Natural killer cell treated with Interleukin-12 subunit alpha and Interleukin-12 subunit beta and Interleukin-15 and Interleukin-18, amount 100 ng/mL, for 72 hours (primary cell): ENCODE results near the gene CNST. TPM values are rescaled to one million over a fixed set of nuclear protein-coding genes. Genes with fewer than 3 reads are reported as not detected.
A peak's percentile ranks its signal among the peaks of the same experiment; 100 is the strongest.
"Not testable (repeated sequence)": the region's sequence is repeated elsewhere in the genome, so short reads cannot be mapped to it uniquely, and the experiment has no call there.

Source experiments
- ATAC-seq, 2 donors: fragments of 150-1000 bp; cut with Tn5 transposase in 1 of 2; sonication (Bioruptor Pico), chemical (Tn5 transposase) in 1 of 2; 2 replicates each; pipeline ENCODE4 v1.10.0; 2021
- DNase-seq: peaks from one replicate; pipeline ENCODE4 v3.0.0; 2022; ENCODE audit warnings: low spot score
- H3K27ac Mint-ChIP-seq, 2 donors: 1 replicate in 1 of 2; 2 replicates in 1 of 2; pipeline ENCODE4 v1.8.0; 2022; ENCODE audit warnings: mixed read lengths in 2 of 2, mild to moderate bottlenecking in 1 of 2, moderate library complexity in 1 of 2
- H3K27me3 Mint-ChIP-seq, 2 donors: 1 replicate in 1 of 2; 2 replicates in 1 of 2; pipeline ENCODE4 v1.8.0; 2022; ENCODE audit warnings: mixed read lengths in 2 of 2
- H3K36me3 Mint-ChIP-seq: one replicate; pipeline ENCODE4 v1.8.0; 2022; ENCODE audit warnings: mixed read lengths
- H3K4me1 Mint-ChIP-seq, 2 donors: 1 replicate in 1 of 2; 2 replicates in 1 of 2; pipeline ENCODE4 v1.8.0; 2022; ENCODE audit warnings: low read depth in 2 of 2, mixed read lengths in 2 of 2, mild to moderate bottlenecking in 1 of 2
- H3K4me3 Mint-ChIP-seq: one replicate; pipeline ENCODE4 v1.8.0; 2022; ENCODE audit warnings: mixed read lengths
- H3K9me3 Mint-ChIP-seq: 2 replicates; pipeline ENCODE4 v1.8.0; 2022; ENCODE audit warnings: mixed read lengths
- total RNA-seq, 2 donors: library from RNA; stranded (reverse); gene quantifications; one replicate each; pipeline ENCODE4 v1.2.3, GENCODE V29; 2022

CNST gene
- total RNA-seq, 2 donors from 2014 or later, result 31.0 to 37.6 TPM

DNA sequence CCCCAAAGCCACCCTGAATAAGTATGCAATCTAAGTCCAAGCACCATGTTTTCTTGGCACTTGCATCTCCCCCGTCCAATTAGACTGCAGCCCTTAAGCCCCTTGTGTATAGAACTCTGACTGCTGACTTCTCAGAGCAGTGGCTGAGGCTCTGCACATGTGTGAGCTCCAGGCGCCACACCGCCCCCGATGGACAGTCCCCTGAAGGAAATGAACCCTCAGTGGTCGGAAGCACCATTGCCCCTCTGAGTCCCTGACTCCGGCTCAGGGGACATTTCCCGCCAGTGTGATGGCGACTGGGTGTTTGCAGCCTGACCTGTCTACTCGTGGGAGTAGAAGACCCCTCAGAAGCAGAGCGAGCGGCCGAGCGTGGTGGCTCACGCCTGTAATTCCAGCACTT is 120.7 kb downstream of the CNST start:
- Mint-ChIP-seq H3K36me3 (no peaks in the 10 kb centered on the region), H3K27ac (no peak overlapping the region)
- DNase-seq, result no peak

DNA sequence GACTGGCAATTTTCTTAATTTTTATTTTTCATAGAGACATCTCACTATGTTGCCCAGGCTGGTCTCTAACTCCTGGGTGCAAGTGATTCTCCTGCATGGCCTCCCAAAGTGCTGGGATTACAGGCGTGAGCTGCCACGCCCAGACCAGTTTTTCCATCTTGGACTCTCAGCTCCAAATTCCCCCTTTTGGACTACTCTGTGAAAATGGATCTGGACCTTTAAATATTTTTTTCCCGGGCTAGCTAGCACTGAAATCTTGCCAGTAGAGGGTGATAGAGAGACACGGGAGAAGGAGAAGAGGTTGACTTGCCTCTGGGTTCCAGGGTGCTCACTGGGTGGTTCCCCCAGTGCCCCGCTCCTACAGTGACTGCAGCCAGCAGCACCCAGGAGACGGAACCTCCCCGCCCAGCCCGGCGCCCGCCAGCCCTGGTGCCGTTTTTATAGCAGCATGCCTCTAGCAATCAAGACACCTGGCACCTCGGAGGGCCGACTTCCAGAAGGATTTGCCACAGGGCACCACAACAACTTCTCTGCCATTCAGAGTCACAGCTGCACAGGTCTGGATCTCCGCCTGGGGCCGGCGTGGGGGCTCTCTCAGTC is 123.3 kb downstream of the CNST start:
- peak; percentile 89 to 93 for ATAC-seq
- peak; percentile 64 for DNase-seq
- Mint-ChIP-seq H3K27me3 (peaks cover 0 to 5% of the 10 kb centered on the region in 2 donors), H3K27ac (no peak overlapping the region), H3K4me3 (no peak overlapping the region), H3K9me3 (peaks cover 2% of the 10 kb centered on the region), H3K4me1 (peaks cover 0 to 3% of the 10 kb centered on the region in 2 donors), H3K36me3 (no peaks in the 10 kb centered on the region)

More for the DNA sequence above, 120.7 kb downstream of the CNST start:
- no peak overlapping the region for H3K4me3 Mint-ChIP-seq
- H3K27me3 Mint-ChIP-seq, result peaks cover 0 to 5% of the 10 kb centered on the region in 2 donors
- peaks cover 0 to 3% of the 10 kb centered on the region in 2 donors for H3K4me1 Mint-ChIP-seq
- no peak for ATAC-seq
- no peaks in the 10 kb centered on the region for H3K9me3 Mint-ChIP-seq

GRCh38 chr1:246690100-246690499 is 123.8 kb downstream of the CNST start:
- Mint-ChIP-seq H3K36me3 (no peaks in the 10 kb centered on the region), H3K9me3 (peaks cover 5% of the 10 kb centered on the region), H3K27ac (no peak overlapping the region), H3K27me3 (peaks cover 0 to 5% of the 10 kb centered on the region in 2 donors), H3K4me3 (no peak overlapping the region), H3K4me1 (peaks cover 0 to 3% of the 10 kb centered on the region in 2 donors)
- no peak for DNase-seq
- ATAC-seq, result no peak

GRCh38 chr1:246691622-246692495 is 125.6 kb downstream of the CNST start:
- H3K4me3 Mint-ChIP-seq, result no peak overlapping the region
- ATAC-seq, result no peak
- H3K36me3 Mint-ChIP-seq, result no peaks in the 10 kb centered on the region
- H3K9me3 Mint-ChIP-seq, result peaks cover 5% of the 10 kb centered on the region
- H3K27ac Mint-ChIP-seq, result peak overlapping the region in 1 of 2 donors; percentile 66
- peaks cover 0 to 7% of the 10 kb centered on the region in 2 donors for H3K4me1 Mint-ChIP-seq
- peaks cover 0 to 3% of the 10 kb centered on the region in 2 donors for H3K27me3 Mint-ChIP-seq
- no peak for DNase-seq

GRCh38 chr1:246694213-246694895 is 128.1 kb downstream of the CNST start:
- H3K27ac Mint-ChIP-seq, H3K27me3 Mint-ChIP-seq, DNase-seq, H3K4me3 Mint-ChIP-seq, H3K9me3 Mint-ChIP-seq, ATAC-seq, H3K36me3 Mint-ChIP-seq: not testable (repeated sequence)
- H3K4me1 Mint-ChIP-seq, result peaks cover 10 to 14% of the 10 kb centered on the region in 2 donors

GRCh38 chr1:246695136-246695535 is 128.9 kb downstream of the CNST start:
- peaks cover 11 to 12% of the 10 kb centered on the region in 2 donors for H3K4me1 Mint-ChIP-seq
- H3K27ac Mint-ChIP-seq, result no peak overlapping the region
- ATAC-seq (no peak), DNase-seq (no peak)
- H3K27me3 Mint-ChIP-seq, result no peaks in the 10 kb centered on the region
- H3K4me3 Mint-ChIP-seq, result no peak overlapping the region
- no peaks in the 10 kb centered on the region for H3K36me3 Mint-ChIP-seq
- H3K9me3 Mint-ChIP-seq, result peaks cover 5% of the 10 kb centered on the region

DNA sequence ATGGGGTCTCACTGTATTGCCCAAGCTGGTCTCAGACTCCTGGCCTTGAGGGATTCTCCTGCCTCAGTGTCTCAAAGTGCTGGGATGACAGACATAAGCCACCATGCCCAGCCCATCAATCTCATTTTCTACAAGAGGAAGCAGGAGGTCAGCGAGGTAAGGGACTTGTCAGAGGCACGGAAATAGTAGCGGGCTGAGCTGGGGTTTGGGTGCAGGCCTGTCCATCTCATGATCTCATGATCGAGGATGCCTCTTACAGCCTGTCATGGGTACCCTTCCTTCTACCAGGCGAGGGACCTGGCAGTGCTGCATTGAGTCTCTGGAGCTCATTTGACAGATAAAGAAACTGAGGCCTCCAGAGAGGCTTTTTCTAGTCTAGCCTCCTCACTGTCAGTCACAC is 129.4 kb downstream of the CNST start:
- DNase-seq, result no peak
- Mint-ChIP-seq H3K27ac (no peak overlapping the region), H3K36me3 (no peaks in the 10 kb centered on the region)

GRCh38 chr1:246698466-246699094 is 132.3 kb downstream of the CNST start:
- Mint-ChIP-seq H3K9me3 (peaks cover 5% of the 10 kb centered on the region), H3K4me1 (peaks cover 11 to 12% of the 10 kb centered on the region in 2 donors), H3K27me3 (peaks cover 0 to 1% of the 10 kb centered on the region in 2 donors), H3K36me3 (no peaks in the 10 kb centered on the region), H3K4me3 (peak overlapping the region; percentile 55), H3K27ac (peak overlapping the region; percentile 70 to 88)
- no peak for DNase-seq
- ATAC-seq, result no peak

More for the DNA sequence above, 129.4 kb downstream of the CNST start:
- Mint-ChIP-seq H3K9me3 (peaks cover 5% of the 10 kb centered on the region), H3K4me1 (peaks cover 11 to 12% of the 10 kb centered on the region in 2 donors), H3K27me3 (no peaks in the 10 kb centered on the region), H3K4me3 (no peak overlapping the region)
- no peak for ATAC-seq

GRCh38 chr1:246699095-246699735 is 133.0 kb downstream of the CNST start:
- Mint-ChIP-seq H3K36me3 (no peaks in the 10 kb centered on the region), H3K4me3 (peak overlapping the region; percentile 55), H3K4me1 (peaks cover 11 to 12% of the 10 kb centered on the region in 2 donors), H3K9me3 (peaks cover 5% of the 10 kb centered on the region), H3K27me3 (peaks cover under 1 to 2% of the 10 kb centered on the region in 2 donors), H3K27ac (peak overlapping the region; percentile 70 to 88)
- DNase-seq, result peak; percentile 90
- peak; percentile 95 to 99 for ATAC-seq

DNA sequence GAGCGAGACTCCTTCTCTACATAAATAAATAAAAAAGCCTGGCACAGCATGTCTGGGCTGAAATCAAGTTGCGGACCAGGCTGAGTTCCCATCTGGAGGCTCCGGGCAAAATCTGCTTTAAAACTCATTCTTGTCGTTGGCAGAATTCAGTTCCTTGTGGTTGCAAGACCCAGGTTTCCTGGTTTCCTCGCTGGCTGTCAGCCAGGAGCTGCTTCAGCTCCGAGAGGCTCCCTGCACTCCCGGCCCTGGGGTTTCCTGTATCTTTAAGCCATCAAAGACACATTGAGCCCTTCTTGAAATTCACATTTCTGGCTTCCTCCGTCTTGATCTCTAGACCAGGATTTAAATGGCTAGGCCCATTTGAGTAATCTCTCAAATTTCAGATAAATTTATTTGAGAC is 137.3 kb downstream of the CNST start:
- Mint-ChIP-seq H3K4me3 (no peak overlapping the region), H3K36me3 (no peaks in the 10 kb centered on the region), H3K9me3 (no peaks in the 10 kb centered on the region), H3K27me3 (peaks cover 2 to 7% of the 10 kb centered on the region in 2 donors), H3K27ac (no peak overlapping the region), H3K4me1 (peaks cover 5 to 9% of the 10 kb centered on the region in 2 donors)
- ATAC-seq, result no peak
- DNase-seq, result no peak

GRCh38 chr1:246705368-246705767 is 139.1 kb downstream of the CNST start:
- Mint-ChIP-seq H3K27me3 (peaks cover 7 to 9% of the 10 kb centered on the region in 2 donors), H3K9me3 (peaks cover 3% of the 10 kb centered on the region), H3K4me3 (no peak overlapping the region), H3K27ac (no peak overlapping the region), H3K4me1 (peaks cover 5% of the 10 kb centered on the region in 2 donors), H3K36me3 (peaks cover 4% of the 10 kb centered on the region)
- DNase-seq, result no peak
- no peak for ATAC-seq

- no peak overlapping the region for H3K4me3 Mint-ChIP-seq
- H3K36me3 Mint-ChIP-seq, result peaks cover 4% of the 10 kb centered on the region
- H3K4me1 Mint-ChIP-seq, result peaks cover 5 to 7% of the 10 kb centered on the region in 2 donors
- DNase-seq (no peak), ATAC-seq (no peak)
- peaks cover 7 to 14% of the 10 kb centered on the region in 2 donors for H3K27me3 Mint-ChIP-seq
- H3K27ac Mint-ChIP-seq, result no peak overlapping the region
- peaks cover 3% of the 10 kb centered on the region for H3K9me3 Mint-ChIP-seq
Measured at GRCh38 chr1:246708166-246708565, 141.9 kb downstream of the CNST start.

DNA sequence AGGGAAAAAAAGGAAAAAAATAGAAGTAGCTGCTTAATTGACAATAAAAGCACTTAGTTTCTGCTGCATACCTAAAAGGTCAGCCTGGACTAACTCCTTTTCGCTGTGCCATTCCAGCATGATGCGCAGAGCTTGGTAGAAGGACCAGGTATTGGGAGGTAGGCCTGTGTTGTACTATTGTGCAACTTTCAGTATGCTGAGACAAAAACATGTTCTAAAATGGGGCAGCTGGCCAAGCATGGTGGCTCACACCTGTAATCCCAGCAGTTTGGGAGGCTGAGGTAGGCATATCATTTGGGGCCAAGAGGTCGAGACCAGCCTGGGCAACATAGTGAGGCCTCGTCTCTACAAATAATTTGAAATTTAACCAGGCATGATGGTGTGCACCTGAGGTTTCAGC is 142.9 kb downstream of the CNST start:
- H3K36me3 Mint-ChIP-seq, result peaks cover 4% of the 10 kb centered on the region
- no peak overlapping the region for H3K27ac Mint-ChIP-seq
- no peak overlapping the region for H3K4me3 Mint-ChIP-seq

More for the DNA sequence above, 142.9 kb downstream of the CNST start:
- ATAC-seq, result no peak
- Mint-ChIP-seq H3K9me3 (peaks cover 3% of the 10 kb centered on the region), H3K27me3 (peaks cover 7 to 12% of the 10 kb centered on the region in 2 donors), H3K4me1 (peaks cover 5 to 7% of the 10 kb centered on the region in 2 donors)
- DNase-seq, result no peak
